DND-41 (cell line): ENCODE measurements around the gene SLC25A26.

Source experiments
- CTCF ChIP-seq: IDR thresholded peaks from 2 replicates; pipeline ENCODE4 v1.5.1; 2012; ENCODE audit warnings: borderline replicate concordance, low read length, moderate library complexity, mild to moderate bottlenecking; ENCODE audit not compliant: poor library complexity, severe bottlenecking; ENCODE audit errors: extremely low read depth
- EZH2 ChIP-seq: IDR thresholded peaks from 3 replicates; pipeline ENCODE4 v1.6.1; 2012; ENCODE audit warnings: borderline replicate concordance, low read depth, mild to moderate bottlenecking, moderate library complexity, low read length, inconsistent platforms; ENCODE audit not compliant: severe bottlenecking

- TF ChIP-seq CTCF, result no peak
- TF ChIP-seq EZH2, result no peak
Measured at GRCh38 chr3:66362541-66362941, 141.7 kb downstream of the SLC25A26 start.
